Body of pancreas (tissue), 4 donors: Measurements from ENCODE around the gene CNTF.

Experiments
- POLR2A ChIP-seq, 3 donors: fragments of 450-650 bp; IDR thresholded peaks; one replicate each; pipeline ENCODE4 v1.6.1; 2016; ENCODE audit warnings: antibody characterized with exemption in 3 of 3, mild to moderate bottlenecking in 2 of 3
- TF ChIP-seq, protein P1 (sequence below), 7 experiments: fragments of 450-650 bp in 4 of 7; fragments of 200-600 bp in 3 of 7; sonication (generic) in 3 of 7; IDR thresholded peaks; one replicate each; pipeline ENCODE4 v1.5.1; 2016 to 2019; ENCODE audit warnings: antibody characterized with exemption in 7 of 7

DNA sequence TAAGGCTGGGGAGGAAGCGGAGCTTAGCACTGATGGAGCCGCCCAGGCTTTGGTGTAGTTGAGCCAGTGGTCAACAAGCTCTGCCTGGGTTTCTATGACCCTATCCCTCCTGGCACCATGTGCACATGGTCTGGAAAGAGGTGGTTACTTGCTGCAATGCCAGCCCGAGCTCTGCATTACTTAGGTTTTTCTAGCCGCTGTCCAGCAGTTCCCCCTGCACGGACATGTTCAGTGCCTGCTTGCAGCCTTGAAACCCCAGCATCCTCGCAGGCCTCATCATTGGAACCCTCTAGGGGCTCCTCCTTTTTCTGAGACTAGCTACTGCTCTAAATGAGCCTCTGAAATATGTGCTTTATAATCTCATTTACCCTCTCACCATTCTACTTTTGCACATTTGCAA, 16.6 kb downstream of the CNTF start:
- TF ChIP-seq, protein P1, sequence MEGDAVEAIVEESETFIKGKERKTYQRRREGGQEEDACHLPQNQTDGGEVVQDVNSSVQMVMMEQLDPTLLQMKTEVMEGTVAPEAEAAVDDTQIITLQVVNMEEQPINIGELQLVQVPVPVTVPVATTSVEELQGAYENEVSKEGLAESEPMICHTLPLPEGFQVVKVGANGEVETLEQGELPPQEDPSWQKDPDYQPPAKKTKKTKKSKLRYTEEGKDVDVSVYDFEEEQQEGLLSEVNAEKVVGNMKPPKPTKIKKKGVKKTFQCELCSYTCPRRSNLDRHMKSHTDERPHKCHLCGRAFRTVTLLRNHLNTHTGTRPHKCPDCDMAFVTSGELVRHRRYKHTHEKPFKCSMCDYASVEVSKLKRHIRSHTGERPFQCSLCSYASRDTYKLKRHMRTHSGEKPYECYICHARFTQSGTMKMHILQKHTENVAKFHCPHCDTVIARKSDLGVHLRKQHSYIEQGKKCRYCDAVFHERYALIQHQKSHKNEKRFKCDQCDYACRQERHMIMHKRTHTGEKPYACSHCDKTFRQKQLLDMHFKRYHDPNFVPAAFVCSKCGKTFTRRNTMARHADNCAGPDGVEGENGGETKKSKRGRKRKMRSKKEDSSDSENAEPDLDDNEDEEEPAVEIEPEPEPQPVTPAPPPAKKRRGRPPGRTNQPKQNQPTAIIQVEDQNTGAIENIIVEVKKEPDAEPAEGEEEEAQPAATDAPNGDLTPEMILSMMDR (IDR thresholded peaks at IDR 0.05), result no peak
- no peak for TF ChIP-seq POLR2A (IDR thresholded peaks at IDR 0.05)
